Subcutaneous adipose tissue (tissue), 4 donors: ENCODE results near the gene ZNF467. TPM values are rescaled to one million over a fixed set of nuclear protein-coding genes. Genes with fewer than 3 reads are reported as not detected.

Experiments
- total RNA-seq, 4 donors: library from RNA; depleted of rRNA; stranded (reverse); fragments of >200 nt; gene quantifications; one replicate each; pipeline ENCODE4 v1.1.0, GENCODE V29; 2016
- TF ChIP-seq, protein P1 (sequence below): fragments of 450-650 bp; IDR thresholded peaks from one replicate; pipeline ENCODE4 v1.5.1; 2016; ENCODE audit warnings: low read depth, mild to moderate bottlenecking, control low read depth, antibody characterized with exemption, moderate library complexity

ZNF467 gene, protein sequence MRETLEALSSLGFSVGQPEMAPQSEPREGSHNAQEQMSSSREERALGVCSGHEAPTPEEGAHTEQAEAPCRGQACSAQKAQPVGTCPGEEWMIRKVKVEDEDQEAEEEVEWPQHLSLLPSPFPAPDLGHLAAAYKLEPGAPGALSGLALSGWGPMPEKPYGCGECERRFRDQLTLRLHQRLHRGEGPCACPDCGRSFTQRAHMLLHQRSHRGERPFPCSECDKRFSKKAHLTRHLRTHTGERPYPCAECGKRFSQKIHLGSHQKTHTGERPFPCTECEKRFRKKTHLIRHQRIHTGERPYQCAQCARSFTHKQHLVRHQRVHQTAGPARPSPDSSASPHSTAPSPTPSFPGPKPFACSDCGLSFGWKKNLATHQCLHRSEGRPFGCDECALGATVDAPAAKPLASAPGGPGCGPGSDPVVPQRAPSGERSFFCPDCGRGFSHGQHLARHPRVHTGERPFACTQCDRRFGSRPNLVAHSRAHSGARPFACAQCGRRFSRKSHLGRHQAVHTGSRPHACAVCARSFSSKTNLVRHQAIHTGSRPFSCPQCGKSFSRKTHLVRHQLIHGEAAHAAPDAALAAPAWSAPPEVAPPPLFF
- total RNA-seq = 10 to 100 TPM in 1 of 4 donors, 1 to 10 TPM in 3; 3.6 to 21.5 (median 4.6) TPM

DNA sequence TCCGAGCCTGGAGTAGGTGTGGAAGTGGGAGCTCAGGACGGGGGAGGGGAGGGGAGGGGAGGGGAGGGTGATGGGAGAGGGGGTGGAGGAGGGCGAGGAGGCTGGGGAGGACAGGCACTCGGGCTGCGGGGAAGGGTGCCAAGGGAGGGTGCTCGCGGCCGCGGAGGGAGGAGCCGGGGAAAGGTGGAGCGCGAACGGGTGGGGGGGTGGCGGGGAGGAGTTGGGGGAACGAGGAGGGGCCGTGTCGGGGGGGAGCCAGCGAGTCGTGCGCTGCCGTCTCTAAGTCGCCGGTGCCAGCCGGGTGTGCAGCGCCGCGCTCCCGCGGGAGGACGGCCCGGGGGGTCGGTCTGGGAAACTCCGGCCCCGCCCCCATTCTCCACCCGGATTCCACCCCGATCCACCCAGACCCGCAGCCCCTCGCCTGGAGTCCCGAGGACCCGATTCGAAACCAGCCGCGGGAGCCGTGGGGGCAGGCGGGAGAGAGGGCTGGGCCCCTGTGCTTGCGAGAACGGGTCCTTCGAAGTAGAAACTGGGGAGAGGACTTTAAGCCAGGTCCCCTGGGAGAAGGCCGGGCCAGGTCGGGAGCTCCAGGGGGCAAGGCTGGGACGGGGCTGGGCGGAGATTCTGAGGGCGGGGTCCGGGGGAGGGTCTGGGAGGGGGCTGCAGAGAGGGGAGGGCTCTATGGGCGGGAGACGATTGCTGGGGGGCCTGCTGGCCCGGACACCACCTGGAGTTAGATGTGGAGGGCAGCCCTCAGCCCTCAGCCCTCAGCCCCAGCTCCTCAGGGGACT lies at the start of gene ZNF467:
Gene ZNF467 (minus strand): TSS at position 143 of the 791 bp plus-strand sequence. CDS start 2,556 bp downstream, outside the sequence.
- TF ChIP-seq, protein P1, sequence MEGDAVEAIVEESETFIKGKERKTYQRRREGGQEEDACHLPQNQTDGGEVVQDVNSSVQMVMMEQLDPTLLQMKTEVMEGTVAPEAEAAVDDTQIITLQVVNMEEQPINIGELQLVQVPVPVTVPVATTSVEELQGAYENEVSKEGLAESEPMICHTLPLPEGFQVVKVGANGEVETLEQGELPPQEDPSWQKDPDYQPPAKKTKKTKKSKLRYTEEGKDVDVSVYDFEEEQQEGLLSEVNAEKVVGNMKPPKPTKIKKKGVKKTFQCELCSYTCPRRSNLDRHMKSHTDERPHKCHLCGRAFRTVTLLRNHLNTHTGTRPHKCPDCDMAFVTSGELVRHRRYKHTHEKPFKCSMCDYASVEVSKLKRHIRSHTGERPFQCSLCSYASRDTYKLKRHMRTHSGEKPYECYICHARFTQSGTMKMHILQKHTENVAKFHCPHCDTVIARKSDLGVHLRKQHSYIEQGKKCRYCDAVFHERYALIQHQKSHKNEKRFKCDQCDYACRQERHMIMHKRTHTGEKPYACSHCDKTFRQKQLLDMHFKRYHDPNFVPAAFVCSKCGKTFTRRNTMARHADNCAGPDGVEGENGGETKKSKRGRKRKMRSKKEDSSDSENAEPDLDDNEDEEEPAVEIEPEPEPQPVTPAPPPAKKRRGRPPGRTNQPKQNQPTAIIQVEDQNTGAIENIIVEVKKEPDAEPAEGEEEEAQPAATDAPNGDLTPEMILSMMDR = no peak

DNA sequence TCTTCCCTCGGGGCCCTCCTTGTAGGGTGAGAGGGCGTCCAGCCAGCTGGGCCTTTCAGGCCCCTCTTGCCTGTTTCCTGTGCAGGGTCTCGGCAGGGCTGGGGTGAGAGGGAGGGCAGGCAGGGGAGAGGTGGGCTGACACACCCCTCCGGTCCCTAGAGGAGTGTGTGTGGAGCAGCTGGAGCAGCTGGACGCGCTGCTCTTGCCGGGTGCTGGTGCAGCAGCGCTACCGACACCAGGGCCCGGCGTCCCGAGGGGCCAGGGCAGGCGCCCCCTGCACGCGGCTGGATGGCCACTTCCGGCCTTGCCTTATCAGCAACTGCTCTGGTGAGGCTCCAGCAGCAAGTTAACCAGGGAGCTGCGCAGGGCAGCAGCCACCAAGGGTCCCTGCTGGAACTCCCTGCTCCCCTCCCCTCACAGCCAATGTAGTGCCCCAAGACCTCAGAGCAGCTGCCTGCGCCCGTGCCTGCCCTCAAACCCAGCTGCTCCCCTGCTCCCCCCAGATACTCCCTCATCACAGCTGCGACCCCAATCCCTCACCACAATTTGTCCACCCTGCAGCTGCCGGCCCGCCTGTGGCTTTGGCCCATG lies 49.1 kb upstream of the ZNF467 start:
- TF ChIP-seq, protein P1 = no peak

DNA sequence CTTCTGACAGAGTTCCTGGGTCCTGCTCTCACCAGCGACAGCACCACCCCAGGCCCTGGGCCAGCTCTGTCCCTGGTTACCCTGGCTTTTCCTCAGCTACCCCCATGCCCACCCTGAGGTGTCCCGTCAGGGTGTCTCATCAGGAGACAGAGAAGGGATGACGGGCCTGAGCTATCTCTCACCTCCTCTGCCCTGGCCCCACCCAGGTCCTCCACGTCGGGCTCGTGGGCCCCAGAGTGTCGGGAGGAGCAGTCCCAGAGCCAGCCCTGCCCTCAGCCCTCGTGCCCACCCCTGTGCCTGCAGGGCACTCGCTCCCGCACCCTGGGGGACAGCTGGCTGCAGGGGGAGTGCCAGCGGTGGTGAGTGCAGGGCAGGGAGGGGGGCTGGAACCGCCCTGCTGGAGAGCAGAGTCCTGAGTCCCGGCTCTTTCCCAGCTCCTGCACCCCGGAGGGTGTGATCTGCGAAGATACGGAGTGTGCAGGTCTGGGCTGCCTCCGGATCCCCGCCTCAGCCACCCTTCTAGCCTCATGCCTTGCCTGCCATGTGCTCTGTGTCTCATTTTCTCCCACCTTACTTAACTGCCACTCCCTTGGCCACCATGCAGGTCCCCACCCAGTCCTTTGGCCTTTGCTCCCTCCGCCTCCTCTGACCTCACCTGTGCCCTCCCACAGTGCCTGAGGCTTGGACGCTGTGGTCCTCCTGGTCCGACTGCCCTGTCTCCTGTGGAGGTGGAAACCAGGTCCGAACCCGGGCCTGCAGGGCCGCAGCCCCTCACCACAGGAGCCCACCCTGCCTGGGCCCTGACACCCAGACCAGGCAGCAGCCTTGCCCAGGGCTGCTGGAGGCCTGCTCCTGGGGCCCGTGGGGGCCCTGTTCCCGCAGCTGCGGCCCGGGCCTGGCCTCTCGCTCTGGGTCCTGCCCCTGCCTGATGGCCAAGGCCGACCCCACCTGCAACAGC lies 48.1 kb upstream of the ZNF467 start:
- TF ChIP-seq, protein P1 = no peak

DNA sequence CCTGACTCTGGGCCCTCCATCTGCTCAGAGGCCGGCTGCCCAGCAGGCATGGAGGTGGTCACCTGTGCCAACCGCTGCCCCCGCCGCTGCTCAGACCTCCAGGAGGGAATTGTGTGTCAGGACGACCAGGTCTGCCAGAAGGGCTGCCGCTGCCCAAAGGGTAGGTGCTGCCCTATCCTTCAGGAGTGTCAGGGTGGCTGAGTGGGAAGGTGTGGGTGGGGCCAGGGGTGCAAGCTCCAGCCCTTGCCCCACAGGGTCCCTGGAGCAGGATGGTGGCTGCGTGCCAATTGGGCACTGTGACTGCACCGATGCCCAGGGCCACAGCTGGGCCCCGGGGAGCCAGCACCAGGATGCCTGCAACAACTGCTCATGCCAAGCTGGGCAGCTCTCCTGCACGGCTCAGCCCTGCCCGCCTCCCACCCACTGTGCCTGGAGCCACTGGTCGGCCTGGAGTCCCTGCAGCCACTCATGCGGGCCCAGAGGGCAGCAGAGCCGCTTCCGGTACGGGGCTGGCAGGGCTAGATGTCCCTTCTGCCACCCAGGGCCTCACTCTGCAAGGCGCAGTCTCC lies 47.3 kb upstream of the ZNF467 start:
- TF ChIP-seq, protein P1 = no peak

DNA sequence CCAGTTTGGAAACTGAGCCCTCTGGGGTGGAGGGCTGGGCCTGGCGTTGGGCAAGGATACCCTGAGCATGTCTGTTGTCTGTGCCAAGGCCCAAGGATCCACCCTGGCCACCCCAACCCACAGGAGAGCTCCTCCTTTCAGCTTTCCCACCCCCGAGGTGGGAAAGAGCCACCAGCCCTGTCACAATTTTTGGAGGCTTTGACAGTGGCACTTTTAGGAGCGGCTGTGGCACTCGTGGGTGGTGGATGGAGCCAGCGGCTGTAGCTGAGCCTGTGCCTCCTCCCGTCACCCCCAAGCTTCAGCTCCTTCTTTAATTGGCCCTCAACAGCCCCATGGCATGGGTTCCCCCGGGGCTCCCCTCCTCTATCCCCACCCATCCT lies 46.6 kb upstream of the ZNF467 start:
- TF ChIP-seq, protein P1 = no peak

DNA sequence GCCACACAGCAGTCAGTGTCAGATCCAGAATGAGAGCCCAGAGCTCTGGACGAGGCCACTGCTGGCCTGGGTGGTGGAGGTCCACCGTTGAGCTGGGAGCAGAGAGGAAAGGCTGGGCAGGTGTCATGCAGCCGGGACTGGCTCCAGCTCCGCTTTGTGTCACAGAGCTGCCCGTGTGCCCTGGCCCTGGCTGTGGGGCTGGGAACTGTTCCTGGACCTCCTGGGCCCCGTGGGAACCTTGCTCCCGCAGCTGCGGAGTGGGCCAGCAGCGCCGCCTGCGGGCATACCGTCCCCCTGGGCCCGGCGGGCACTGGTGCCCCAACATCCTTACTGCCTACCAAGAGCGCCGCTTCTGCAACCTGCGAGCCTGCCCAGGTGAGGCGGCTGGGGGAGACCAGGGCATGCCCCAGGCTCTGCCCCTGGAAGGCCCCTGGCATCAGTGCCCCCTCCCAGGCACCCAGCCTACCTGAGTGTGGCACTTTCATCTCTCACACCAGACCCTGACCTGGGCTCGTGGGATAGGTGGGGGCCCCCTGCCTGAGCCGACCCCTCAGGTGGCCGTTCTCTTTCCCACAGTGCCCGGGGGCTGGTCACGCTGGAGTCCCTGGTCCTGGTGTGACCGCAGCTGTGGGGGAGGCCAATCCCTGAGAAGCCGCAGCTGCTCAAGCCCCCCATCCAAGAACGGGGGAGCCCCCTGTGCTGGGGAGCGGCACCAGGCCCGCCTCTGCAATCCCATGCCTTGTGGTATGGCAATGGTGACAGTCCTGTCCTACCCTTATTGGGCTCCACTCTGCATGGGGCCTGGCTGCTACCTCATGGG lies 46.0 kb upstream of the ZNF467 start:
- TF ChIP-seq, protein P1 = no peak
